NCI-H128 (cell line): ENCODE data around the gene CMTM8.

ENCODE experiments used
- DNase-seq: peaks from one replicate; lab custom pipeline; 2025; ENCODE audit not compliant: unreplicated experiment; lab: John Stamatoyannopoulos, UW

The CMTM8 gene

GRCh38 chr3:32334675-32335074 is 96.2 kb downstream of the CMTM8 start:
- DNase-seq, result no peak

GRCh38 chr3:32335365-32336112 is 97.1 kb downstream of the CMTM8 start:
- DNase-seq, result no peak

GRCh38 chr3:32336113-32336498 is 97.6 kb downstream of the CMTM8 start:
- no peak for DNase-seq

GRCh38 chr3:32337505-32337904 is 99.0 kb downstream of the CMTM8 start:
- no peak for DNase-seq

- no peak for DNase-seq
Observed at GRCh38 chr3:32340039-32340438, 101.6 kb downstream of the CMTM8 start.

GRCh38 chr3:32340611-32341365 is 102.3 kb downstream of the CMTM8 start:
- DNase-seq, result no peak

- no peak for DNase-seq
Observed at GRCh38 chr3:32347343-32348125, 109.1 kb downstream of the CMTM8 start.

GRCh38 chr3:32349184-32349583 is 110.7 kb downstream of the CMTM8 start:
- no peak for DNase-seq

- no peak for DNase-seq
Observed at GRCh38 chr3:32352563-32352962, 114.1 kb downstream of the CMTM8 start.

GRCh38 chr3:32353351-32353750 is 114.9 kb downstream of the CMTM8 start:
- no peak for DNase-seq

- no peak for DNase-seq
Observed at GRCh38 chr3:32354362-32354778, 115.9 kb downstream of the CMTM8 start.

GRCh38 chr3:32355751-32356291 is 117.3 kb downstream of the CMTM8 start:
- DNase-seq, result no peak

- DNase-seq, result no peak
Observed at GRCh38 chr3:32359766-32360492, 121.4 kb downstream of the CMTM8 start.

GRCh38 chr3:32360493-32360827 is 122.0 kb downstream of the CMTM8 start:
- DNase-seq, result no peak

- no peak for DNase-seq
Observed at GRCh38 chr3:32366638-32367397, 128.3 kb downstream of the CMTM8 start.

GRCh38 chr3:32367442-32367841 is 129.0 kb downstream of the CMTM8 start:
- no peak for DNase-seq

- DNase-seq, result no peak
Observed at GRCh38 chr3:32371461-32372212, 133.2 kb downstream of the CMTM8 start.

GRCh38 chr3:32372213-32372490 is 133.7 kb downstream of the CMTM8 start:
- no peak for DNase-seq

- DNase-seq, result no peak
Observed at GRCh38 chr3:32373276-32373675, 134.8 kb downstream of the CMTM8 start.

GRCh38 chr3:32373844-32374243 is 135.4 kb downstream of the CMTM8 start:
- DNase-seq, result no peak
